RWPE1 (cell line): Measurements from ENCODE around the gene SUGP1.

ENCODE experiments used
- CTCF ChIA-PET: fragments of 350-600 bp; sonication (Branson Sonifier 250); formaldehyde crosslinking; extraction: SDS; loops from one replicate; lab custom pipeline; 2021; lab: Yijun Ruan, JAX
- POLR2A ChIA-PET: fragments of 400-600 bp; formaldehyde crosslinking; extraction: SDS; loops from one replicate; lab custom pipeline; 2020; ENCODE audit warnings: antibody characterized with exemption; ENCODE audit not compliant: low non-redundant PET; lab: Yijun Ruan, JAX
- DNase-seq: peaks from one replicate; pipeline ENCODE4 v3.0.0; 2012; ENCODE audit warnings: low spot score
- H3K27ac ChIP-seq: fragments of 450-650 bp; 2 replicates; pipeline ENCODE4 v1.5.1; 2017
- CTCF ChIP-seq: fragments of 450-650 bp; conservative IDR thresholded peaks from 2 replicates; pipeline ENCODE4 v1.5.1; 2017; ENCODE audit warnings: low read depth, mild to moderate bottlenecking

Gene SUGP1

DNA sequence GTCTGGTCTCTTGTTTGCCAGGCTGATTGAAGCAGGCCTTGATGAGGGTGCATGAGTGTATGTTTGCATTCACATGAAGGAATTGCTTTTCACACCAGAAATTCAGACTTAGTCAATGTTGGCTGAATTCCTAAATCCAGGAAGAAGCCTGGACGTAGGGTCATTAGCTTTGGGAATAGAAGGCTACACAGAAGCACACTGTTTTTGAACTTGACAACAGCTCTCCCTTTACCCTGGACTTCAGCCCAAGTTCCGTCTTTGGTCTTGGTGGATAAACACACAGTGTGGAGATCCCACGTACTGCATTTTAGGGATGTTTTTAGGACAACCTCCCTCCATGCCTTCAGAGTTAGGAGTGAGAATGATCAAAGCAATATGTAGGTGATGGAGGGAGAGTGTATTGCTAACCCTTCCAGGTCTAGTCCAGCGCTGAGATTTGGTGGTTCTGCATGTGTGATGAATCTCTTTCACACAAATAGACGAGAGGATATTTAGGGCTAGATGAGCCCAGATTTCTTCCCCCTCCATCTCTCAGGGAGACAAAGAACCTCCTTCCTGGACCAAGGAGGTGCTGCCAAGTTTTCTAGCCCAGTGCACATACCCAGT is 70.0 kb downstream of the SUGP1 start:
- no peak for DNase-seq
- H3K27ac ChIP-seq: no peak overlapping the region
- no peak for TF ChIP-seq CTCF
- CTCF ChIA-PET: no interaction called here
- POLR2A ChIA-PET: no interaction called here

GRCh38 chr19:19240476-19240875 is 79.8 kb downstream of the SUGP1 start:
- ChIA-PET POLR2A (no interaction called here), CTCF (no interaction called here)
- DNase-seq: no peak
- TF ChIP-seq CTCF: no peak
- no peak overlapping the region for H3K27ac ChIP-seq

- DNase-seq: no peak
- ChIA-PET POLR2A (no interaction called here), CTCF (no interaction called here)
- no peak overlapping the region for H3K27ac ChIP-seq
- no peak for TF ChIP-seq CTCF
These were observed 80.6 kb downstream of the SUGP1 start for GRCh38 chr19:19239675-19240074.

DNA sequence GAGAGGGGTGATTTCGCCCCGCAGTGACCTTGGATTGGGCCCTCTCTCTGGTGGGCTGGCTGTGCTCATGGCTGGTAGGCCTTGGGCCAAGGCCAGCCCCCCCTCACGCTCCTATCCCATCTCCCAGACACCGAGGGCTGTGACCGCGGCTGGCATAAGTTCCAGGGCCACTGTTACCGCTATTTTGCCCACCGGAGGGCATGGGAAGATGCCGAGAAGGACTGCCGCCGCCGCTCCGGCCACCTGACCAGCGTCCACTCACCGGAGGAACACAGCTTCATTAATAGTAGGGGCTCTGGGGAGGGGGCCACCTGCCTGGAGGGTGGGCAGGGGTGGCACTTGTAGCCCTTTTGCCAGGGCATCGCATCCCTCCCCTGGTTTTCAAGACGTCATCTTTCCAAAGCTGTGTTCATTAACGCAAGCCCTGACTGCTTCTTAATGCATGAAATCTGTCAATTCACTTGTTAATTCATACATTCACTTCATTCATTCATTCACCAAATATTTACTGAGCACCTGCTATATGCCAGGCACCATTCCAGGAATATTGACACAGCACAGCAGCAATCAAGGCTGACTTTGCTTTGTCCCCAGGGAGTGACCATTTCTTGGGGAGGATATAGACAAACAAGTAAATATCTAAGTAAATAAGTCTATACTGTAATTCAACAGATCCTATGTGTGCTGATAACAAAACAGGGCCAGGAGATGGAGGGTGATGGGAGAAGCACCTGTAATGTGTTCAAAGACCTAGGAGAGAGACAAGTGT is 82.0 kb downstream of the SUGP1 start:
- H3K27ac ChIP-seq: no peak overlapping the region
- no peak for TF ChIP-seq CTCF
- ChIA-PET CTCF (no interaction called here), POLR2A (no interaction called here)
- no peak for DNase-seq

DNA sequence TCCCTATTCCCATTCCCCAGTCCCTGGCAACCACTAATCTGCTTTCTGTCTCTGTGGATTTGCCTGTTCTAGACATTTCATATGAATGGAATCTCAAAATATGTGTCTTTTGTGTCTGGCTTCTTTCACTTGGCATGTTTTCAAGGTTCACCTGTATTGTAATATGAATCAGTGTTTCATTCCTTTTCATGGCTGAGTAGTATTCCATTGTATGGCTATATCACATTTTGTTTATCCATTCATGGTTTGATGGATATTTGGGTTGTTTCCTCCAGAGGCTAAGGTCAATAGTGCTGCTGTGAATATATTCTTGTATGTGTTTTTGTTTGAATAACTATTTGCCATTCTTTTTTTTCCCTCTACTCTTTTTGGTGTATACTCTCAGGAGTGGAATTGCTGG is 84.1 kb downstream of the SUGP1 start:
- CTCF ChIA-PET: no interaction called here
- TF ChIP-seq CTCF: no peak
- POLR2A ChIA-PET: no interaction called here
- H3K27ac ChIP-seq: no peak overlapping the region
- DNase-seq: no peak

GRCh38 chr19:19234220-19234816 is 86.0 kb downstream of the SUGP1 start:
- no peak for TF ChIP-seq CTCF
- ChIA-PET CTCF (interaction anchor here (1.1 kb wide), 1 partner anchor 9 kb away, joined by 5 read pairs; no protein-coding TSS in a partner anchor), POLR2A (no interaction called here)

More at GRCh38 chr19:19234220-19234816, 86.0 kb downstream of the SUGP1 start:
- DNase-seq: no peak
- no peak overlapping the region for H3K27ac ChIP-seq
